Fibroblast of lung (primary cell): ENCODE data around the gene ARR3. TPM values are rescaled to one million over a fixed set of nuclear protein-coding genes. Genes with fewer than 3 reads are reported as not detected.

Source experiments
- DNase-seq, 2 donors: peaks; one replicate each; pipeline versions ENCODE4 v3.0.0 to v3.0.0-alpha.2; 2010; ENCODE audit warnings: low read depth in 2 of 2
- H2AFZ ChIP-seq: 2 replicates; pipeline ENCODE4 v1.5.1; 2012; ENCODE audit warnings: low read length, control low read depth, inconsistent platforms
- H3K27ac ChIP-seq: 2 replicates; pipeline ENCODE4 v1.5.1; 2011; ENCODE audit warnings: low read length, control low read depth; ENCODE audit not compliant: insufficient read depth
- H3K27me3 ChIP-seq: 2 replicates; pipeline ENCODE4 v1.5.1; 2011; ENCODE audit warnings: mild to moderate bottlenecking, low read length; ENCODE audit not compliant: control insufficient read depth, insufficient read depth
- H3K36me3 ChIP-seq: 2 replicates; pipeline ENCODE4 v1.5.1; 2011; ENCODE audit warnings: low read length; ENCODE audit not compliant: control insufficient read depth, insufficient read depth
- H3K4me1 ChIP-seq: 2 replicates; pipeline ENCODE4 v1.5.1; 2011; ENCODE audit warnings: low read length; ENCODE audit not compliant: control insufficient read depth, insufficient read depth; ENCODE audit errors: extremely low read depth
- H3K4me2 ChIP-seq: 2 replicates; pipeline ENCODE4 v1.5.1; 2011; ENCODE audit warnings: low read length, control low read depth; ENCODE audit not compliant: insufficient read depth; ENCODE audit errors: extremely low read depth
- H3K4me3 ChIP-seq, 4 experiments: fragments of 200-600 bp in 1 of 4; sonication (generic) in 1 of 4; replicated peaks in 1 of 4; 2 replicates each; pipeline ENCODE4 v1.5.1; 2011 to 2016; ENCODE audit warnings: low read length in 4 of 4, low read depth in 3 of 4, mild to moderate bottlenecking in 3 of 4, control low read depth in 2 of 4, inconsistent platforms in 1 of 4, mixed read lengths in 1 of 4; ENCODE audit not compliant: insufficient read depth in 1 of 4; ENCODE audit errors: control extremely low read depth in 1 of 4
- H3K79me2 ChIP-seq: 2 replicates; pipeline ENCODE4 v1.5.1; 2012; ENCODE audit warnings: mild to moderate bottlenecking, low read length, inconsistent platforms; ENCODE audit not compliant: control insufficient read depth, insufficient read depth
- H3K9ac ChIP-seq: 2 replicates; pipeline ENCODE4 v1.5.1; 2011; ENCODE audit warnings: mild to moderate bottlenecking, low read length, control low read depth; ENCODE audit not compliant: insufficient read depth
- H3K9me3 ChIP-seq: 2 replicates; pipeline ENCODE4 v1.5.1; 2012; ENCODE audit warnings: low read depth, low read length; ENCODE audit not compliant: control insufficient read depth, insufficient read depth
- H4K20me1 ChIP-seq: 2 replicates; pipeline ENCODE4 v1.5.1; 2011; ENCODE audit warnings: low read length; ENCODE audit not compliant: control insufficient read depth, insufficient read depth; ENCODE audit errors: extremely low read depth
- CTCF ChIP-seq, 2 donors: IDR thresholded peaks in 1 of 2; conservative IDR thresholded peaks in 1 of 2; 1 replicate in 1 of 2; 2 replicates in 1 of 2; pipeline ENCODE4 v1.5.1; 2011 to 2012; ENCODE audit warnings: low read length in 2 of 2, control low read depth in 1 of 2, inconsistent platforms in 1 of 2, low read depth in 1 of 2, mild to moderate bottlenecking in 1 of 2
- EZH2 ChIP-seq: IDR thresholded peaks from 2 replicates; pipeline ENCODE4 v1.5.1; 2012; ENCODE audit warnings: low read length, control low read depth, mild to moderate bottlenecking; ENCODE audit errors: missing control alignments
- polyA plus RNA-seq, 2 donors: library from polyadenylated mRNA; depleted of rRNA in 1 of 2; stranded (reverse) in 1 of 2; unstranded in 1 of 2; fragments of >200 nt; gene quantifications; 2 replicates each; pipeline ENCODE4 v1.2.1, GENCODE V29; 2011 to 2012; ENCODE audit warnings: missing spikeins in 1 of 2
- total RNA-seq: library from RNA; depleted of rRNA; stranded (reverse); fragments of >200 nt; gene quantifications from 2 replicates; pipeline ENCODE4 v1.2.1, GENCODE V29; 2014

The ARR3 gene
- total and polyA plus RNA-seq, 2 donors (not counting 1 experiment from before 2014, with no cell fraction given) = not detected

GRCh38 chrX:70255452-70255851 is 12.7 kb upstream of the ARR3 start:
- Histone ChIP-seq H4K20me1 (no peaks in the 10 kb centered on the region), H3K27ac (no peak overlapping the region), H3K9me3 (no peaks in the 10 kb centered on the region), H3K4me2 (no peak overlapping the region), H3K4me1 (no peaks in the 10 kb centered on the region), H3K9ac (no peak overlapping the region), H3K4me3 (no peak overlapping the region), H3K79me2 (no peaks in the 10 kb centered on the region), H2AFZ (no peak overlapping the region), H3K27me3 (no peaks in the 10 kb centered on the region), H3K36me3 (no peaks in the 10 kb centered on the region)
- TF ChIP-seq EZH2 = no peak
- no peak for TF ChIP-seq CTCF (conservative IDR thresholded peaks at IDR 0.05 in 1 of 2, IDR thresholded peaks at IDR 0.05 in 1 of 2; ENCODE audit: low read depth in 1 of 2, low read length in 2 of 2)
- DNase-seq = peak in 1 of 2 donors; percentile 2

DNA sequence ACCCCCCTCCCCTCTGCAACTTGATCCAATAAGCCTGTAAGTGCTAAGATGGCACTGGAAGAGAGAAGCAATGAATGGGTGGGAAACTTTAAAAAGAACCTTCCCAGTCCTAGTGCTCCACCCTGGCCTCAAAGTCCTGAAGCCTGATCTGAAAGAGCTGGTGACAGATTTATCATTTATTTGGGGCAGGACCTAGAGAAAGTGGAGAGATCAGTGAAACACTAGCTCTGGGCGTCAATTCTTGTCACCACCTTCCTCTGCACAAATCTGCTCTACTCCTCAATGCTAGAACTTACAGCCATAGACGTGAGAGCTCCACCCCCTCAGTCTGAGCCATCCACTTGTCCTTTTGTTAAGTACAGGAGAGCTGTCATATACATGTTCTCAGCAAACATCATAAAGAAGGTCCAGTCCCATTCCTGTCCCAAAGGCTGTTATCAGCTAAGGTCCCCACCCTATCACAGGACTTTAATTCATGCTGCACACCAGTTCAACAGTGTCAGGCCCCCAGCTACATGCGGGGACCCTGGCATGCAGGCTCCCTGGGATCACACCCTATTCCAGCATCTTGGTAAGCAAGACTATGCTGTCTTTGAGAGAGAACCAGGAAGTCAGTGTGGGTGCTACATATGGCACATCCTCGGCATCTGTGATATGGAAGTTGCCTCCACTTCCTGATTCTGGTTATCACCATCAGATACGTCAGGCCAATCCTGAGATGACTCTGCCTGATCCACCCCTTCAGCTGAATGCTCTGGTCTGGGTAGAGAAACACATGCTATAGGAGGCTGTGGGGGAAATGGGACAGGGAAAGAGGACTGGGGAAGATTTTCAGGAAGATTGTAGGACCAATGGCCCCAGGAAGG is 10.5 kb upstream of the ARR3 start:
- H3K4me2 ChIP-seq = no peak overlapping the region
- no peak overlapping the region for H3K27ac ChIP-seq
- no peak overlapping the region for H2AFZ ChIP-seq
- no peak overlapping the region for H3K9ac ChIP-seq
- H3K4me3 ChIP-seq = no peak overlapping the region
- no peak for DNase-seq
- H3K4me1 ChIP-seq = no peaks in the 10 kb centered on the region
- no peaks in the 10 kb centered on the region for H3K36me3 ChIP-seq
- H3K27me3 ChIP-seq = no peaks in the 10 kb centered on the region
- no peaks in the 10 kb centered on the region for H3K9me3 ChIP-seq
- H4K20me1 ChIP-seq = no peaks in the 10 kb centered on the region
- TF ChIP-seq CTCF (conservative IDR thresholded peaks at IDR 0.05 in 1 of 2, IDR thresholded peaks at IDR 0.05 in 1 of 2; ENCODE audit: low read depth in 1 of 2, low read length in 2 of 2) (no peak), EZH2 (no peak)
- H3K79me2 ChIP-seq = no peaks in the 10 kb centered on the region

DNA sequence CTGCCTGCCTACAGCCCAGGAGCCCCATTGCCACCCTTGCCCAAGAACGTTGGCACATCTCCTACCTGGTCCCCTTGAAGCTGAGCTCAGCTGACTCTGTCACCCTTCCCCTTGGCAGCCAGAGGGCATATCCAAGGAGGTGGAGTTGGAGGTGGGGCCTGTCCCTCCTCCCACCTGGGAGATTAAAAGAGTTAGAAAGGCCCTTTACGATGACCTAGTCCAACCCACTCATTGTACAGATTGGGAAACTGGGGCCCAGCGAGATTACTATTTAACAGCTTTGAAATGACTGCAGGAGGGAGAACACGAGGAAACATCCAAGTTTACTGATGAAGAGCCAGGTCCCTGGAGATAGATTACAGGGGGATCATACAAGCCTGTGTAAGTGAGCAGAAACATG is 8.0 kb upstream of the ARR3 start, which contains the start of gene P2RY4:
TSS of gene P2RY4 (minus strand) at position 101 of the 400 bp plus-strand sequence. CDS start 580 bp downstream, outside the sequence.
- DNase-seq = no peak

More for the DNA sequence above, 8.0 kb upstream of the ARR3 start, which contains the start of gene P2RY4:
- H3K4me3 ChIP-seq = no peak within 1 kb of the TSS
- H3K79me2 ChIP-seq = no peaks in the 10 kb centered on the region
- H3K4me1 ChIP-seq = no peaks in the 10 kb centered on the region
- no peaks in the 10 kb centered on the region for H3K27me3 ChIP-seq
- H4K20me1 ChIP-seq = no peaks in the 10 kb centered on the region
- H3K4me2 ChIP-seq = no peak within 1 kb of the TSS
- no peak within 1 kb of the TSS for H2AFZ ChIP-seq
- no peaks in the 10 kb centered on the region for H3K36me3 ChIP-seq
- no peaks in the 10 kb centered on the region for H3K9me3 ChIP-seq
- no peak within 1 kb of the TSS for H3K27ac ChIP-seq
- TF ChIP-seq EZH2 = no peak
- no peak for TF ChIP-seq CTCF (conservative IDR thresholded peaks at IDR 0.05 in 1 of 2, IDR thresholded peaks at IDR 0.05 in 1 of 2; ENCODE audit: low read depth in 1 of 2, low read length in 2 of 2)
- no peak within 1 kb of the TSS for H3K9ac ChIP-seq
